MM.1S (cell line): ENCODE measurements around the gene PDE1A.

ENCODE experiments used
- EZH2 ChIP-seq: fragments of 300-600 bp; sonication (generic); optimal IDR thresholded peaks from 2 replicates; pipeline ENCODE3; 2017; ENCODE audit warnings: low read depth, mild to moderate bottlenecking, antibody characterized with exemption, low read length, mixed read lengths
- TF ChIP-seq, protein P1 (sequence below): fragments of 300-600 bp; sonication (generic); IDR thresholded peaks from 2 replicates; pipeline ENCODE4 v1.5.1; 2016; ENCODE audit warnings: antibody characterized with exemption, low read length, mixed read lengths

DNA sequence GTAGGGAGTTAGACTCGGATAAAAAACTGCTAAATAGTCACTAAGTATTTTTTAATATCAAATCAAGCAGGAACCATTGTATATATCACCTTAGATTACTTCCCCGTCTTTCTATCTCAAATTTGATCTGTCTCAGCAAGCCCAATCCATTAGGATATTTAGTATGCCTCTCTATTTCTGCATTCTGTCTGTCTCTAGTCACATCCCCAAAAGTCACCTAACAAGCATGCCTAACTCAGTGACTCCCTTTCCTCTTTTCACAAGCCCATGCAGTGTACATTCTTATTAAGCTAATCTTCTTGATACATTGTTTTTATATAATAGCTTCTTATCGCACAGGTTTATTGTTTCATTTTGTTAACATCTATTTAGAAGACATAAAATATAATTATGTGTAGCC, 57.8 kb downstream of the PDE1A start:
- TF ChIP-seq, protein P1, sequence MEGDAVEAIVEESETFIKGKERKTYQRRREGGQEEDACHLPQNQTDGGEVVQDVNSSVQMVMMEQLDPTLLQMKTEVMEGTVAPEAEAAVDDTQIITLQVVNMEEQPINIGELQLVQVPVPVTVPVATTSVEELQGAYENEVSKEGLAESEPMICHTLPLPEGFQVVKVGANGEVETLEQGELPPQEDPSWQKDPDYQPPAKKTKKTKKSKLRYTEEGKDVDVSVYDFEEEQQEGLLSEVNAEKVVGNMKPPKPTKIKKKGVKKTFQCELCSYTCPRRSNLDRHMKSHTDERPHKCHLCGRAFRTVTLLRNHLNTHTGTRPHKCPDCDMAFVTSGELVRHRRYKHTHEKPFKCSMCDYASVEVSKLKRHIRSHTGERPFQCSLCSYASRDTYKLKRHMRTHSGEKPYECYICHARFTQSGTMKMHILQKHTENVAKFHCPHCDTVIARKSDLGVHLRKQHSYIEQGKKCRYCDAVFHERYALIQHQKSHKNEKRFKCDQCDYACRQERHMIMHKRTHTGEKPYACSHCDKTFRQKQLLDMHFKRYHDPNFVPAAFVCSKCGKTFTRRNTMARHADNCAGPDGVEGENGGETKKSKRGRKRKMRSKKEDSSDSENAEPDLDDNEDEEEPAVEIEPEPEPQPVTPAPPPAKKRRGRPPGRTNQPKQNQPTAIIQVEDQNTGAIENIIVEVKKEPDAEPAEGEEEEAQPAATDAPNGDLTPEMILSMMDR, result no peak
- no peak for TF ChIP-seq EZH2
